Fibroblast of villous mesenchyme (primary cell): ENCODE data around the gene P3H2. TPM values are rescaled to one million over a fixed set of nuclear protein-coding genes. Genes with fewer than 3 reads are reported as not detected.
A peak's percentile ranks its signal among the peaks of the same experiment; 100 is the strongest.

Experiments used
- DNase-seq: peaks from one replicate; pipeline ENCODE4 v3.0.0-alpha.2; 2010; ENCODE audit warnings: low read depth
- H3K4me3 ChIP-seq: 2 replicates; pipeline ENCODE4 v1.5.1; 2011; ENCODE audit warnings: low read depth, mild to moderate bottlenecking, low read length
- total RNA-seq: library from RNA; depleted of rRNA; stranded (reverse); fragments of >200 nt; gene quantifications from 2 replicates; pipeline ENCODE4 v1.2.3, GENCODE V29; 2012
- TF ChIP-seq, protein P1 (sequence below): IDR thresholded peaks from 2 replicates; pipeline ENCODE4 v1.5.1; 2012; ENCODE audit warnings: low read depth, mild to moderate bottlenecking, low read length; ENCODE audit not compliant: insufficient read depth

P3H2 gene
- total RNA-seq, 1 donor = 51.8 TPM

DNA sequence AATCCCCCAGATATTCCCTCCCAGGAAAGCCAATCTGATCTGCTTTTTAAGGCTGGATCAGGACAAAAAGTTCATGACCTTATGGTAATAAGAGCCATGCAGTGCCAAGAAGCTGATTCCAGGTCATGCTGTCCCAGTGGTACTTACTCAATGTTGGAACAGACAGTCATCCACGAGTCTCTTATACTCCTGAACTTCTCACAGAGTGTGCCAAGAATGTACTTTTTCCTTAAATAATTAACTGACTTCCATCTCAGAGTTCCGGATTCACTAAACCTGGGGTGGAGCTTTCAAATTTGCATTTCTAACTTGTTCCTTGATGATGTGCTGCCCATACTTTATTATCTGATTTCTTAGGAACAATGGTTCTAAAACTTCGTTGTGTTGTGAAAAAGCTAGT is 3.4 kb upstream of the P3H2 start:
- DNase-seq = no peak
- no peak overlapping the region for H3K4me3 ChIP-seq
- TF ChIP-seq, protein P1, sequence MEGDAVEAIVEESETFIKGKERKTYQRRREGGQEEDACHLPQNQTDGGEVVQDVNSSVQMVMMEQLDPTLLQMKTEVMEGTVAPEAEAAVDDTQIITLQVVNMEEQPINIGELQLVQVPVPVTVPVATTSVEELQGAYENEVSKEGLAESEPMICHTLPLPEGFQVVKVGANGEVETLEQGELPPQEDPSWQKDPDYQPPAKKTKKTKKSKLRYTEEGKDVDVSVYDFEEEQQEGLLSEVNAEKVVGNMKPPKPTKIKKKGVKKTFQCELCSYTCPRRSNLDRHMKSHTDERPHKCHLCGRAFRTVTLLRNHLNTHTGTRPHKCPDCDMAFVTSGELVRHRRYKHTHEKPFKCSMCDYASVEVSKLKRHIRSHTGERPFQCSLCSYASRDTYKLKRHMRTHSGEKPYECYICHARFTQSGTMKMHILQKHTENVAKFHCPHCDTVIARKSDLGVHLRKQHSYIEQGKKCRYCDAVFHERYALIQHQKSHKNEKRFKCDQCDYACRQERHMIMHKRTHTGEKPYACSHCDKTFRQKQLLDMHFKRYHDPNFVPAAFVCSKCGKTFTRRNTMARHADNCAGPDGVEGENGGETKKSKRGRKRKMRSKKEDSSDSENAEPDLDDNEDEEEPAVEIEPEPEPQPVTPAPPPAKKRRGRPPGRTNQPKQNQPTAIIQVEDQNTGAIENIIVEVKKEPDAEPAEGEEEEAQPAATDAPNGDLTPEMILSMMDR = no peak

DNA sequence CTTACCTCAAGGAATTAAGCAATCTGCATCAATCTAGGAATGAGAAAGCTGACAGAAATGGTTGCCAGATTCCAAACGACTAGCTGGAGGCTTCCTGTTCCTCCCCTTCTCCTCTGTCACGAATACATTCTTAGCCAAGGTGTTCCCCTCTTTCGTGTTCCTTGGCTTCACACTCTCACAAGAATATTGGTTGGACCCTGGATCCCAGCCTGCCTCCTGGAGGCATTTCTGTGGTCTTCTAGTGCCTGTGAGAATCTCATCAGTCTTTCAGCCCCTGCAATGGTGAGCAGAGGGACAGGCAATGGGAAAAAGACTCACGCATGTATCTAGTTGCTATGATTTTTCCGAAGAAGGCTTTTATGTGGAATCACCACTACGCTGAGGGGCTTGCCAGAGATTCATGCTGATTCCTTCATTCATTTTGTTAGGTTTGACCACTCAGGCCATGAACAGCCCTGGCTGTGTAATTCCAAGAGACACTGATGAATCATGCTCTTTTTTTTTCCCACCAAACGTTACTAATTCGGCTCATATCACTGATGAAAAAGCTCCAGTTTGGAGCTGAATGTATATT is 1.6 kb upstream of the P3H2 start:
- TF ChIP-seq, protein P1 = no peak
- no peak overlapping the region for H3K4me3 ChIP-seq
- no peak for DNase-seq

DNA sequence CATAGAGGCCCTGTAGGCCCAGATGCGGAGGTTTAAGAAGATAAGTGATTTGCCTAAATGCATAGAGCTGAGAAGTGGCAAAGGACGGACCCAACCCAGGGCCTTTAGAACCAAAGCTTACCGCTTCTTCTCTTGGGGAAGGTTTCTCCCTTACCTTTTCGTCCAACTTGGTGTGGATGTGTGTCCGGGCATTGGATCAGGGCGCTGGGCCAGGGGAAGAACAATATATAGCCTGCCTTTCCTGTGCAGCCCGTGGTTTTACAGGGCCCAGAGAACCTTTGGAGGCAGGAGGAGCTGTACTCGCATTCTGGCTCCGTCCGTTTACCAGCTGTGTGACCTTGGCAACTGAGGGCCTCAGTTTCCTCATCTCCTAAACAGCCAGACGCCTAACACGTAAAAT is 686 bp upstream of the P3H2 start:
- TF ChIP-seq, protein P1 = no peak
- no peak for DNase-seq
- H3K4me3 ChIP-seq = no peak overlapping the region

DNA sequence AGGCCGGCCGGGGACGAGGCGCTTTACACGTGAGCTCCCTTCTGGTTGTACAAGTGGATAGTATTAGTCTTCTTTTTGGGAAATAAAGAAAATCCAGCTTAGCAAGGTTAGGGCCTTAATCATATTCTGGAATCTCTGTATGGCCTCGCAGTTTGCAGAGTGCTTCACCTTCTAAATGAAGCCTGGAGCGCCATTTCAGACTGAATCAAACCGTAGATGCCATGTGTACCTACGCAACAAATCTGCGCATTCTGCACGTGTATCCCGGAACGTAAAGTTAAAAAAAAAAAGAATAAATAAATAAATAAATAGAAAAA is 322 bp upstream of the P3H2 start:
- DNase-seq = no peak
- H3K4me3 ChIP-seq = peak overlapping the region; percentile 71
- TF ChIP-seq, protein P1 = no peak

DNA sequence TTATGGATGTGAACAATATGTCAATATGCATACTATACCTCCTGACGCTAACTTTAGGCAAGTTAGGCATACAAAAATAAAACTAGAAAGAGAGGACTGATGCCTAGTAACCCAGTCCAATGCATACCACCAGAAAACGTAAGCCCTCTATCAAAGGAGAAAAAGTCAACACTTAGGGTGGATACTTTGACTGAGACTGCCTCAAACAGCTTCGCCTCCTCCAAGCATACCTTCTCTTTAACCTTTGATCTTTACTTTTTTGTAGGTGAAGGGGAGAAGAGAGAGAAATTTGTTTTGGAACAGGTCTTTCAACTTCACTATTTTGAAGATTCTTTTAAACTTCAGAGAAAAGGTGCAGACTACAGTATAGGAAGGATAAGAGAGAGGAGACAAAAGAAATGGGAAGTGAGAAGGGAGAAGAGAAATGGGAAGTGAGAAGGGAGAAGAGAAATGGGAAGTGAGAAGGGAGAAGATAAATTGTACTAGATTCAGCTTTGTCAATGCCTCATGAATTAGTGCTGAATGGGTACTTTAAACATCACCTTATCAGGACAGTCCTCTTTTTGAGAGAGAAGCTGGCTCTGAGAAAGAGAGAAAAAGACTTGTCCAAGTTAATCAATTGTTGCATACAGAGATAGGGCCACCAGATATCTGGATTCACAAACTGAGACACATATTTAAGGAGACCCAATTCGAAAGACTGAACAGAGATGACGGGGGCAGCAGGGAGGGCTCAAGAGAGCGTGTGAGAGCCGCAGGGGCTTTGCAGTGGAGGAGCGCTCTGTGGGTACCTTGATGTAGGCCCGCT is 1.0 kb downstream of the P3H2 start:
- H3K4me3 ChIP-seq = peak overlapping the region; percentile 71
- DNase-seq = no peak
- TF ChIP-seq, protein P1 = no peak

DNA sequence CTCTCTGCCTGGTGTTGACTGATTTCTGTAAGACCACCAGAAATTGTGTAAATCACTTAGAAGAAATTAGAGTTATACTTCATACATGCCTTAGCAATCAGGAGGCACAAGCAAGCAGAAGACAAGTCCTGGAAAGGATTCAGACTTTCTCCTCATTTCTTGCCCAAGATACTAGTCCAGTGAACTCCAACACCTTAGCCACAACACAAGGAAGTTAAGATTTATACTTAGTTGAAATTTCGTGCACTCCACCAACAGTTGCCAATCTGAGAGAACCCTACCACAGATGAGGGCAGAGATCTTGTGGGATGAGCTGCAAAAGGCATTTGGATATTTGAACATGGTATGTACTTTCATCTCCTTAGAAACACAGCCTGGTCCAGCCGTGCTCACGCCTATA is 2.3 kb downstream of the P3H2 start:
- no peak for DNase-seq
- peak overlapping the region; percentile 16 for H3K4me3 ChIP-seq
- TF ChIP-seq, protein P1 = no peak
